ENCODE measurements around the gene FIGN.

The FIGN gene

GRCh38 chr2:163553601-163554000 is 182.2 kb downstream of the FIGN start:
- no peak for DNase-seq

- no peak for DNase-seq
Observed at GRCh38 chr2:163552758-163553157, 183.1 kb downstream of the FIGN start.

DNA sequence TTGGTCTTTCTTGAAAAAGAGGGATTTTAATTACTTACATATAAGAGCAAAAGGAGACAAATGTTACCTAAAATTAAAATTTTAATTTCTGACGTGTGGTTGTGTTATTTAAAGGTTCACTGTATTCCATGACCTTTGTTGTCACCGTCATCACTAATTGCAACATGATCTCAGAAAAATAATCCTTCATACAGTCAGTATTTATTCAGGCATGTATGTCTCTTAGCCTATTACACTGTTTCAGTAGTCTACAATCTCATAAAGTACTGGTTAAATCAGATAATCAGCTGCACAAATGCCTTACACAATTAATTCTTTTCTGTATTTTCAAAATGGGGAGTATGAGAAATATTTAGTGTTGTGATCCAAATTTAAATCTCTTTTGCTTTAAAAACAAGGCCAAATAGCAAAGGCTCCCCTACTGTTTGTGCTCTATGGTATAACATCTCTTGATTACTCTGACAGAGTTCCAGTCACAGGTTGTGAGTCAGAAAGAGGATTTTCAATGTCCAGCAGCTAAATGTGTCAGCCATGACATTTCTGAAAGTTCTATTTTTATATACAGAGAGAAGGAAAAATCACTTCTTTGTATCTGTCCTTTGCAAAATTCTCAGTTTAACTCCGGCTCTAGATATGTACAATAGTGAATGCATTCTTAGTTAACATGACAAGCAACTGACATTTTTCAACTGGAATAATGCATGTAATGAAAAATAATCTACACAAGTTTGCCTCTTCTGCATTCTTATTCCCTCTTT is 184.0 kb downstream of the FIGN start:
- DNase-seq, result no peak

DNA sequence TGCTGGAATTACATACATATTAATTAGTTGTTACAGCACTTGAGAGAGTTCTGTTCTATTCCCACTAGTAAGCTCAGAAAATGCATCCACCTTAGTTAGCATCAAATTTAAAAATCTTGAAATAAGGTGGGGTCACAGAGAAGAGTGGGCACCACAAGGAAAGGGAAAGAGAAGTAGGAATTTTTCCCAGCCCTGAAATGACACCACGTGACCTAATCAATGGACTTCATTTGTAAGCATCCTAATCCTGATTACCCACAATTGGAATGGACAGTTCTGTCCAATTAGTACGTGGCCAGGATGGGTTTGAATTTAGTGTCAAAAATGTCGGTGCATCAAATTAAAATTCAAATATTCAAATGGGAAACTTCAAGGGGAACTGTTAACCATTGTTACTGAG is 186.8 kb downstream of the FIGN start:
- DNase-seq, result no peak

Measured in activated CD4-positive, alpha-beta T cell treated with anti-CD3 and anti-CD28 coated beads for 4 hours (primary cell).